Activated CD4-positive, alpha-beta T cell treated with anti-CD3 and anti-CD28 coated beads, Interleukin-2, amount 10 ng/mL, durations not matched to agents 24 days and 14 days (primary cell): Measurements from ENCODE around the gene GZMM. TPM values are rescaled to one million over a fixed set of nuclear protein-coding genes. Genes with fewer than 3 reads are reported as not detected.
A peak's percentile ranks its signal among the peaks of the same experiment; 100 is the strongest.

Experiments used
- DNase-seq: peaks from one replicate; pipeline ENCODE4 v3.0.0; 2022
- H3K27ac Mint-ChIP-seq: one replicate; pipeline ENCODE4 v1.8.0; 2022; ENCODE audit warnings: mild to moderate bottlenecking, mixed read lengths
- H3K27me3 Mint-ChIP-seq: one replicate; pipeline ENCODE4 v1.8.0; 2022; ENCODE audit warnings: mixed read lengths
- H3K36me3 Mint-ChIP-seq: one replicate; pipeline ENCODE4 v1.8.0; 2022; ENCODE audit warnings: low read depth, mild to moderate bottlenecking, mixed read lengths
- H3K4me1 Mint-ChIP-seq: one replicate; pipeline ENCODE4 v1.8.0; 2021; ENCODE audit warnings: mixed read lengths
- H3K4me3 Mint-ChIP-seq: one replicate; pipeline ENCODE4 v1.8.0; 2022; ENCODE audit warnings: mild to moderate bottlenecking, moderate library complexity, mixed read lengths
- H3K9me3 Mint-ChIP-seq: one replicate; pipeline ENCODE4 v1.8.0; 2021; ENCODE audit warnings: mixed read lengths
- intact Hi-C: fragments of 100-400 bp; cut with micrococcal nuclease; formaldehyde crosslinking; loops from one replicate; pipeline ENCODE4 v1.15.1; 2023
- total RNA-seq: library from RNA; stranded (reverse); gene quantifications from 2 replicates; pipeline ENCODE4 v1.2.3, GENCODE V29; 2022

The GZMM gene
- total RNA-seq, 1 donor from 2014 or later: 37.6 TPM

GRCh38 chr19:506404-507285 lies 37.2 kb upstream of the GZMM start:
- Mint-ChIP-seq H3K36me3 (peaks cover 5% of the 10 kb centered on the region), H3K9me3 (no peaks in the 10 kb centered on the region)
- intact Hi-C loops: loop anchor here (1.0 to 5.0 kb wide), 4 partner anchors 17 to 124 kb away; partner anchors contain the start of genes BSG and CDC34

GRCh38 chr19:507286-508203 lies 36.3 kb upstream of the GZMM start, which contains the start of gene TPGS1:
Gene TPGS1, plus strand, starts transcription at chr19:507497. Its CDS starts 10 bp downstream, at chr19:507507.
- peak within 1 kb of the TSS; percentile 99 for H3K27ac Mint-ChIP-seq
- peaks cover 39% of the 10 kb centered on the region for H3K4me1 Mint-ChIP-seq
- H3K9me3 Mint-ChIP-seq: no peaks in the 10 kb centered on the region
- DNase-seq: peak; percentile 96
- no peaks in the 10 kb centered on the region for H3K27me3 Mint-ChIP-seq
- intact Hi-C loops: loop anchor here (1.0 to 5.0 kb wide), 4 partner anchors 18 to 125 kb away; partner anchors contain the start of genes BSG and CDC34
- peaks cover 5% of the 10 kb centered on the region for H3K36me3 Mint-ChIP-seq
- peak within 1 kb of the TSS; percentile 90 for H3K4me3 Mint-ChIP-seq

More at GRCh38 chr19:506404-507285, 37.2 kb upstream of the GZMM start:
- H3K27ac Mint-ChIP-seq: peak overlapping the region; percentile 99
- H3K27me3 Mint-ChIP-seq: peaks cover 1% of the 10 kb centered on the region
- H3K4me1 Mint-ChIP-seq: peaks cover 37% of the 10 kb centered on the region
- H3K4me3 Mint-ChIP-seq: peak overlapping the region; percentile 90
- DNase-seq: peak; percentile 98

- Mint-ChIP-seq H3K4me1 (peaks cover 37% of the 10 kb centered on the region), H3K27ac (peak overlapping the region; percentile 99)
- intact Hi-C loops: loop anchor here (5.0 kb wide), 1 partner anchor 126 kb away; no protein-coding TSS in a partner anchor
These were observed 35.4 kb upstream of the GZMM start for GRCh38 chr19:508204-509150.

GRCh38 chr19:510606-511100 lies 33.2 kb upstream of the GZMM start:
- Mint-ChIP-seq H3K27ac (peak overlapping the region; percentile 97), H3K36me3 (peaks cover 7% of the 10 kb centered on the region), H3K4me3 (peak overlapping the region; percentile 90), H3K27me3 (no peaks in the 10 kb centered on the region), H3K9me3 (no peaks in the 10 kb centered on the region), H3K4me1 (peaks cover 35% of the 10 kb centered on the region)
- DNase-seq: peak; percentile 98
- intact Hi-C loops: loop anchor here (1.0 kb wide), 1 partner anchor 21 kb away; the partner anchor contains the start of gene CDC34

More at GRCh38 chr19:508204-509150, 35.4 kb upstream of the GZMM start:
- H3K4me3 Mint-ChIP-seq: peak overlapping the region; percentile 90
- no peaks in the 10 kb centered on the region for H3K27me3 Mint-ChIP-seq
- peaks cover 5% of the 10 kb centered on the region for H3K36me3 Mint-ChIP-seq
- no peaks in the 10 kb centered on the region for H3K9me3 Mint-ChIP-seq
- DNase-seq: no peak

GRCh38 chr19:511101-511851 lies 32.6 kb upstream of the GZMM start:
- intact Hi-C loops: loop anchor here (1.0 kb wide), 1 partner anchor 20 kb away; the partner anchor contains the start of gene CDC34
- H3K9me3 Mint-ChIP-seq: no peaks in the 10 kb centered on the region
- H3K4me1 Mint-ChIP-seq: peaks cover 37% of the 10 kb centered on the region
- H3K36me3 Mint-ChIP-seq: peaks cover 7% of the 10 kb centered on the region
- H3K27ac Mint-ChIP-seq: peak overlapping the region; percentile 97
- no peaks in the 10 kb centered on the region for H3K27me3 Mint-ChIP-seq
- peak; percentile 97 for DNase-seq
- H3K4me3 Mint-ChIP-seq: peak overlapping the region; percentile 90

- Mint-ChIP-seq H3K4me1 (peaks cover 36% of the 10 kb centered on the region), H3K27me3 (no peaks in the 10 kb centered on the region), H3K4me3 (no peak overlapping the region), H3K9me3 (no peaks in the 10 kb centered on the region), H3K27ac (no peak overlapping the region), H3K36me3 (peaks cover 7% of the 10 kb centered on the region)
- no peak for DNase-seq
- intact Hi-C loops: no loop called here
These were observed 31.1 kb upstream of the GZMM start for GRCh38 chr19:512547-513365.

GRCh38 chr19:513368-514165 lies 30.3 kb upstream of the GZMM start:
- Mint-ChIP-seq H3K4me3 (no peak overlapping the region), H3K27ac (no peak overlapping the region)

GRCh38 chr19:514166-514663 lies 29.6 kb upstream of the GZMM start:
- Mint-ChIP-seq H3K9me3 (no peaks in the 10 kb centered on the region), H3K27ac (no peak overlapping the region), H3K4me1 (peaks cover 22% of the 10 kb centered on the region), H3K27me3 (no peaks in the 10 kb centered on the region), H3K36me3 (peaks cover 7% of the 10 kb centered on the region), H3K4me3 (no peak overlapping the region)
- no peak for DNase-seq
- intact Hi-C loops: no loop called here

More at GRCh38 chr19:513368-514165, 30.3 kb upstream of the GZMM start:
- peaks cover 28% of the 10 kb centered on the region for H3K4me1 Mint-ChIP-seq
- peaks cover 7% of the 10 kb centered on the region for H3K36me3 Mint-ChIP-seq
- H3K27me3 Mint-ChIP-seq: no peaks in the 10 kb centered on the region
- DNase-seq: no peak
- no peaks in the 10 kb centered on the region for H3K9me3 Mint-ChIP-seq
- intact Hi-C loops: no loop called here

- intact Hi-C loops: no loop called here
- Mint-ChIP-seq H3K9me3 (no peaks in the 10 kb centered on the region), H3K27ac (no peak overlapping the region), H3K27me3 (no peaks in the 10 kb centered on the region), H3K36me3 (peaks cover 4% of the 10 kb centered on the region), H3K4me3 (no peak overlapping the region), H3K4me1 (peaks cover 4% of the 10 kb centered on the region)
- DNase-seq: no peak
These were observed 25.9 kb upstream of the GZMM start for GRCh38 chr19:517721-518597.

- intact Hi-C loops: no loop called here
- H3K9me3 Mint-ChIP-seq: no peaks in the 10 kb centered on the region
- no peak overlapping the region for H3K27ac Mint-ChIP-seq
- H3K36me3 Mint-ChIP-seq: peaks cover 3% of the 10 kb centered on the region
- DNase-seq: peak; percentile 80
- H3K27me3 Mint-ChIP-seq: no peaks in the 10 kb centered on the region
- peaks cover 4% of the 10 kb centered on the region for H3K4me1 Mint-ChIP-seq
- H3K4me3 Mint-ChIP-seq: no peak overlapping the region
These were observed 25.1 kb upstream of the GZMM start for GRCh38 chr19:518598-519231.
